GM23248 (cell line): Measurements from ENCODE around the gene GRPEL2.

ENCODE experiments used
- EZH2 ChIP-seq: fragments of 200-600 bp; sonication (generic); IDR thresholded peaks from 2 replicates; pipeline ENCODE4 v1.6.1; 2018; ENCODE audit warnings: antibody characterized with exemption, mild to moderate bottlenecking; ENCODE audit not compliant: insufficient read depth, poor library complexity, severe bottlenecking
- EZH2phosphoT487 ChIP-seq: fragments of 200-600 bp; sonication (generic); IDR thresholded peaks from 2 replicates; pipeline ENCODE4 v1.6.1; 2018; ENCODE audit warnings: antibody characterized with exemption, moderate library complexity, mild to moderate bottlenecking, low read depth; ENCODE audit not compliant: insufficient read depth

DNA sequence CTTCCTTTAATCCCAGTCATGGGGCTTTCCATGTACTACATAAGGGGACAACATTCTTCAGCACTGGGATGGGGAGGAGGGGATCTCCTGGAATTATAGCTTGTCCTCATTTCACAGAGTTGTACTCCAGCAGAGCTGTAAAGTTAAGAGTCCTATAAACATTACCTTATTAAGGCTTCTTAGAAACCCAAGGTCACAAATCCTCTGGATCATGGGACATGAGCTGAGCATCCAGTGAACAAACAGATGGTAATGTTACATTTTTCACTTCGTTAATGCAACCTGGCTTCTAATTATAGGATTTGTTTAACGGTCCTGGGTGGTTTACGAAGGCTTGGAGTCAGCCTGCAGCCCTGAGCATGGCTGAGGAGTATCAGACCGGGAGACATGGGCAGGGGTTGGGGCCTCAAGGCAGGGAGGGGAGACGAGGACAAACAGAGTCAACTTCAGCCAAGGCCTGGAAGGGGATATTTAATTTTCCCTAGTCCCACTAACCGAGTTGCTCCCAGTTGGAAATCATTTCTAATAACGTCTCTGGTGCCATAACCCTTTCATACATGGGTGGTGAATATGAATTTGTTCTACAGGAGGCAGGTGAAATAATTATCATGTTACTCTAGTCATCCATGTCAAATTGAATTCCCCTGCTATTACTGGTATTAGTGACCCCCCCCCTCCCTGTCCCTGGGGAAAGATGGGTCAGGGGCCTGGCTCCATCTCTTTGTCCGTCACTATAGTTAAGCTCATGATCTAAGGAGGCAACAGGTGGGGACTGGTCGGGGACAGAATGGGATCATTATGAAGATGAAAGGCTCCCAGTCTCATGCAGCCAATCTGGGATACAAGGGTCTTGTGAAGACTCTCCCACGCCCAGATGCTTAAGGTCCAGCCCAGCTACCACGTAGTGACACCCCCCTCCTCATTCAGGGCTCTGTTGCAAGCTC is 44.5 kb downstream of the GRPEL2 start:
- TF ChIP-seq EZH2, result no peak
- no peak for TF ChIP-seq EZH2phosphoT487
